Epithelial cell of prostate (primary cell): ENCODE measurements around the gene TBC1D22A.

Experiments used
- DNase-seq: peaks from one replicate; pipeline ENCODE4 v3.0.0-alpha.2; 2011; ENCODE audit warnings: low read depth, low spot score
- H3K27ac ChIP-seq: fragments of 450-650 bp; 2 replicates; pipeline ENCODE4 v1.5.1; 2017; ENCODE audit warnings: mild to moderate bottlenecking

TBC1D22A gene

GRCh38 chr22:47057916-47058585, 295.6 kb downstream of the TBC1D22A start:
- no peak for DNase-seq
- H3K27ac ChIP-seq: no peak overlapping the region

GRCh38 chr22:47059076-47059475, 296.6 kb downstream of the TBC1D22A start:
- no peak for DNase-seq

GRCh38 chr22:47059701-47060161, 297.3 kb downstream of the TBC1D22A start:
- no peak for DNase-seq
- H3K27ac ChIP-seq: no peak overlapping the region

More at GRCh38 chr22:47059076-47059475, 296.6 kb downstream of the TBC1D22A start:
- H3K27ac ChIP-seq: no peak overlapping the region

- no peak for DNase-seq
These were observed 298.3 kb downstream of the TBC1D22A start for GRCh38 chr22:47060718-47061117.

GRCh38 chr22:47061226-47061625, 298.8 kb downstream of the TBC1D22A start:
- H3K27ac ChIP-seq: no peak overlapping the region
- DNase-seq: no peak

More at GRCh38 chr22:47060718-47061117, 298.3 kb downstream of the TBC1D22A start:
- no peak overlapping the region for H3K27ac ChIP-seq

- no peak for DNase-seq
- no peak overlapping the region for H3K27ac ChIP-seq
These were observed 299.7 kb downstream of the TBC1D22A start for GRCh38 chr22:47062126-47062525.

- H3K27ac ChIP-seq: no peak overlapping the region
- DNase-seq: no peak
These were observed 300.6 kb downstream of the TBC1D22A start for GRCh38 chr22:47063071-47063509.

- no peak overlapping the region for H3K27ac ChIP-seq
These were observed 301.2 kb downstream of the TBC1D22A start for GRCh38 chr22:47063606-47064005.

GRCh38 chr22:47064016-47064415, 301.6 kb downstream of the TBC1D22A start:
- DNase-seq: no peak

More at GRCh38 chr22:47063606-47064005, 301.2 kb downstream of the TBC1D22A start:
- DNase-seq: no peak

GRCh38 chr22:47064416-47064815, 302.0 kb downstream of the TBC1D22A start:
- no peak overlapping the region for H3K27ac ChIP-seq
- DNase-seq: no peak

More at GRCh38 chr22:47064016-47064415, 301.6 kb downstream of the TBC1D22A start:
- H3K27ac ChIP-seq: no peak overlapping the region

GRCh38 chr22:47065756-47066615, 303.5 kb downstream of the TBC1D22A start:
- DNase-seq: no peak
- no peak overlapping the region for H3K27ac ChIP-seq

GRCh38 chr22:47066616-47066905, 304.1 kb downstream of the TBC1D22A start:
- no peak for DNase-seq

GRCh38 chr22:47067321-47067890, 305.0 kb downstream of the TBC1D22A start:
- no peak for DNase-seq
- no peak overlapping the region for H3K27ac ChIP-seq

More at GRCh38 chr22:47066616-47066905, 304.1 kb downstream of the TBC1D22A start:
- H3K27ac ChIP-seq: no peak overlapping the region

GRCh38 chr22:47067911-47068625, 305.6 kb downstream of the TBC1D22A start:
- no peak overlapping the region for H3K27ac ChIP-seq
- no peak for DNase-seq

GRCh38 chr22:47068626-47068996, 306.2 kb downstream of the TBC1D22A start:
- H3K27ac ChIP-seq: no peak overlapping the region
- DNase-seq: no peak

GRCh38 chr22:47069270-47069669, 306.8 kb downstream of the TBC1D22A start:
- DNase-seq: no peak
- no peak overlapping the region for H3K27ac ChIP-seq

- no peak overlapping the region for H3K27ac ChIP-seq
- DNase-seq: no peak
These were observed 308.8 kb downstream of the TBC1D22A start for GRCh38 chr22:47071078-47071806.

- no peak for DNase-seq
- H3K27ac ChIP-seq: no peak overlapping the region
These were observed 309.6 kb downstream of the TBC1D22A start for GRCh38 chr22:47071807-47072641.

GRCh38 chr22:47072642-47072967, 310.2 kb downstream of the TBC1D22A start:
- no peak for DNase-seq
- no peak overlapping the region for H3K27ac ChIP-seq
